PC-3 (cell line): ENCODE data around the gene JRKL. TPM values are rescaled to one million over a fixed set of nuclear protein-coding genes. Genes with fewer than 3 reads are reported as not detected.

Experiments used
- microRNA-seq: library from miRNA; unstranded; fragments of <30 nt; microRNA quantifications from one replicate; pipeline ENCODE4 v1.1.0, GENCODE V29; 2020; ENCODE audit not compliant: unreplicated experiment
- total RNA-seq: library from RNA; depleted of rRNA; stranded (reverse); fragments of >200 nt; gene quantifications from 2 replicates; pipeline ENCODE4 v1.2.3, GENCODE V29; 2014; rRNA removed

Gene JRKL
- total RNA-seq, 1 experiment from 2014 or later = 4.7 TPM

Small RNA genes lying within 50 kb of the gene (microRNA-seq; reads per million reads assigned to microRNA genes)
- gene MIR1260B = not detected

Other genes with a start within 250 kb of the JRKL start
- 10.3 and 10.9 TPM in 2 replicates for gene MAML2, start 46.8 kb upstream of the JRKL start, total RNA-seq
- gene CCDC82, start 101 bp upstream of the JRKL start, total RNA-seq = 13.5 and 14.5 TPM in 2 replicates